NCI-H774 (cell line): ENCODE data around the gene MPO.
A peak's percentile ranks its signal among the peaks of the same experiment; 100 is the strongest.

ENCODE experiments used
- DNase-seq: peaks from one replicate; lab custom pipeline; 2025; lab: John Stamatoyannopoulos, UW

The MPO gene

GRCh38 chr17:58265902-58266875, 14.5 kb downstream of the MPO start:
- no peak for DNase-seq

GRCh38 chr17:58265271-58265670, 15.5 kb downstream of the MPO start:
- no peak for DNase-seq

GRCh38 chr17:58264407-58265103, 16.2 kb downstream of the MPO start:
- DNase-seq, result no peak

GRCh38 chr17:58263773-58264172, 17.0 kb downstream of the MPO start:
- DNase-seq, result no peak

- no peak for DNase-seq
These were observed 18.6 kb downstream of the MPO start for GRCh38 chr17:58262149-58262548.

GRCh38 chr17:58254803-58255202, 25.9 kb downstream of the MPO start:
- DNase-seq, result no peak

GRCh38 chr17:58253082-58253481, 27.7 kb downstream of the MPO start:
- DNase-seq, result no peak

GRCh38 chr17:58252141-58252540, 28.6 kb downstream of the MPO start:
- no peak for DNase-seq

- DNase-seq, result no peak
These were observed 30.3 kb downstream of the MPO start for GRCh38 chr17:58250344-58251011.

GRCh38 chr17:58249270-58250133, 31.2 kb downstream of the MPO start:
- DNase-seq, result peak; percentile 28

GRCh38 chr17:58248955-58249269, 31.8 kb downstream of the MPO start:
- DNase-seq, result no peak

- no peak for DNase-seq
These were observed 33.0 kb downstream of the MPO start for GRCh38 chr17:58247511-58248363.

GRCh38 chr17:58246781-58247180, 34.0 kb downstream of the MPO start:
- DNase-seq, result no peak

- DNase-seq, result no peak
These were observed 34.5 kb downstream of the MPO start for GRCh38 chr17:58246104-58246740.

- no peak for DNase-seq
These were observed 35.2 kb downstream of the MPO start for GRCh38 chr17:58245428-58246103.

GRCh38 chr17:58244963-58245362, 35.8 kb downstream of the MPO start:
- no peak for DNase-seq

- DNase-seq, result no peak
These were observed 38.5 kb downstream of the MPO start for GRCh38 chr17:58242171-58242784.

GRCh38 chr17:58239987-58240386, 40.7 kb downstream of the MPO start:
- DNase-seq, result no peak

- no peak for DNase-seq
These were observed 42.5 kb downstream of the MPO start, which contains the start of gene LPO for GRCh38 chr17:58238147-58238634. TSS of gene LPO (plus strand) at chr17:58238584. CDS start at chr17:58242980, 4,396 bp downstream.
